Sigmoid colon (tissue), 4 donors: ENCODE measurements around the gene TTC17.

Experiments
- POLR2A ChIP-seq, 2 donors: fragments of 450-650 bp; IDR thresholded peaks; one replicate each; pipeline ENCODE4 v1.6.1; 2016; ENCODE audit warnings: antibody characterized with exemption in 2 of 2, mild to moderate bottlenecking in 2 of 2, moderate library complexity in 2 of 2
- POLR2AphosphoS5 ChIP-seq, 4 donors: sonication (generic); formaldehyde crosslinking; IDR thresholded peaks; one replicate each; pipeline ENCODE4 v1.6.1; 2017; ENCODE audit warnings: antibody characterized with exemption in 4 of 4
- TF ChIP-seq, protein P1 (sequence below), 4 experiments: fragments of 450-650 bp in 3 of 4; fragments of 200-600 bp in 1 of 4; IDR thresholded peaks; one replicate each; pipeline ENCODE4 v1.5.1; 2016 to 2019; ENCODE audit warnings: antibody characterized with exemption in 4 of 4, mild to moderate bottlenecking in 3 of 4, moderate library complexity in 2 of 4

DNA sequence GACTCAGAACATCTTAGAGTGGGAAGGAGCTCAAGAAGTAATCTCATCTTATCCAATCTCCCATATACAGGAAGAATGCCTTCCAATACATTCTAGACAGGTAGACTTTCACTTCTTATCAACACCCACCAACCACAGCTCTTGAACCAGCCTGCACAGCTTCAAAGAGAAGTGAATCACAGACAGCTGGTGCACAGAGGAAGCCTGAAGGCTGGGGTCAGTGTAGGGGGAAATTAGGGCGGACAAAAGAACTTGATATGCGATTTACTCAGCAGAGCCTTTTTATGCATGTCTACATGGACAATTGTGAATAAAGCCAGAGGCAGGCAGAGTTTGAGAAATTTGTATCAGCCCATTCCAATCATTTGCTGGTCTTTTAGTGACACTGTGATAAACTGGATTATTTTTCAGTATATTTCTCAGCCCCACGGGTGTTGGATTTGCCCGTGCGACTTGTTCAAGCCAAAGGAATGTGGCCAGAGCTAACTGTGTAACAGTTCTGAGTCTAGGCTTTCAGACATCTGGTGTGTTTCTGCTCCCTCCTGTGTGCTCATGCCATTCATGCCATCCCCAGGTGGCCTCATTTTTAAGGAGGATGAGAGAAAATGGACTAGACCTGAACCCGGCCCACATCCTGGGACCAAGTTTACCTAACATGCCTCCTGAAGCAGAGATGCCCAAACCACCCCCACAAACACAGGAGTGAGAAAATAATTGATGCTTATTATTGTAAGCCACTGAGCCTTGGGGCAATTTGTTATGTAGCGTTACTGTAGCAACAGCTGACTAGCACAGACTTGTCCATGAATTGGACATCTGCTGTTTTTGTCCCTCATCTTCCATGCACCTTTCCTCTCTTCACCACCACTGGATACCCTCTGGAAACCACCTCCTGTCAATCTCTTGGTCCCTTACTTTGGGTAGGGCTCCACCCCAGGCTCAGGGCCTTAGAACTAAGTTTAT, 184.3 kb downstream of the TTC17 start:
- TF ChIP-seq, protein P1, sequence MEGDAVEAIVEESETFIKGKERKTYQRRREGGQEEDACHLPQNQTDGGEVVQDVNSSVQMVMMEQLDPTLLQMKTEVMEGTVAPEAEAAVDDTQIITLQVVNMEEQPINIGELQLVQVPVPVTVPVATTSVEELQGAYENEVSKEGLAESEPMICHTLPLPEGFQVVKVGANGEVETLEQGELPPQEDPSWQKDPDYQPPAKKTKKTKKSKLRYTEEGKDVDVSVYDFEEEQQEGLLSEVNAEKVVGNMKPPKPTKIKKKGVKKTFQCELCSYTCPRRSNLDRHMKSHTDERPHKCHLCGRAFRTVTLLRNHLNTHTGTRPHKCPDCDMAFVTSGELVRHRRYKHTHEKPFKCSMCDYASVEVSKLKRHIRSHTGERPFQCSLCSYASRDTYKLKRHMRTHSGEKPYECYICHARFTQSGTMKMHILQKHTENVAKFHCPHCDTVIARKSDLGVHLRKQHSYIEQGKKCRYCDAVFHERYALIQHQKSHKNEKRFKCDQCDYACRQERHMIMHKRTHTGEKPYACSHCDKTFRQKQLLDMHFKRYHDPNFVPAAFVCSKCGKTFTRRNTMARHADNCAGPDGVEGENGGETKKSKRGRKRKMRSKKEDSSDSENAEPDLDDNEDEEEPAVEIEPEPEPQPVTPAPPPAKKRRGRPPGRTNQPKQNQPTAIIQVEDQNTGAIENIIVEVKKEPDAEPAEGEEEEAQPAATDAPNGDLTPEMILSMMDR (IDR thresholded peaks at IDR 0.05) = no peak
- TF ChIP-seq POLR2AphosphoS5 (IDR thresholded peaks at IDR 0.05) (no peak), POLR2A (IDR thresholded peaks at IDR 0.05) (no peak)
